HepG2 (cell line): ENCODE results near the gene ACAP1. TPM values are rescaled to one million over a fixed set of nuclear protein-coding genes. Genes with fewer than 3 reads are reported as not detected.

Experiments
- ARID2 ChIP-seq: sonication (generic); formaldehyde crosslinking; IDR thresholded peaks from 2 replicates; pipeline ENCODE4 v1.8.1; 2022; ENCODE audit warnings: mild to moderate bottlenecking, missing genetic modification reagents, borderline replicate concordance
- ASH2L ChIP-seq: fragments of 300-600, 200-600 bp; sonication (generic); IDR thresholded peaks from 2 replicates; pipeline ENCODE4 v1.7.0; 2017; ENCODE audit warnings: low read depth, mild to moderate bottlenecking, moderate library complexity, mixed read lengths, low read length; ENCODE audit not compliant: insufficient read length
- ATM ChIP-seq: fragments of 450-650 bp; IDR thresholded peaks from 2 replicates; pipeline ENCODE4 v1.7.1; 2017; ENCODE audit warnings: mild to moderate bottlenecking, borderline replicate concordance
- BORCS8-MEF2B ChIP-seq: sonication (generic); formaldehyde crosslinking; IDR thresholded peaks from 2 replicates; pipeline ENCODE4 v1.8.0; 2022; ENCODE audit warnings: mild to moderate bottlenecking, missing genetic modification reagents
- CBX1 ChIP-seq: IDR thresholded peaks from one replicate; pipeline ENCODE4 v1.6.1; 2016; ENCODE audit warnings: antibody characterized with exemption, low read depth
- FOXA1 ChIP-seq, 2 experiments: fragments of 450-650 bp in 1 of 2; sonication (generic) in 1 of 2; formaldehyde crosslinking in 1 of 2; IDR thresholded peaks; 2 replicates each; pipeline versions ENCODE4 v1.4.0 to v1.6.1; 2016 to 2020; ENCODE audit warnings: missing genetic modification reagents in 1 of 2
- GABPB1 ChIP-seq: IDR thresholded peaks from 2 replicates; pipeline ENCODE4 v1.6.1; 2016; ENCODE audit warnings: mild to moderate bottlenecking, missing genetic modification reagents, moderate library complexity, missing compliant biosample characterization
- GLI4 ChIP-seq: sonication (generic); formaldehyde crosslinking; IDR thresholded peaks from 2 replicates; pipeline ENCODE4 v1.5.1; 2020; ENCODE audit warnings: missing genetic modification reagents, mild to moderate bottlenecking, moderate library complexity, borderline replicate concordance
- HNF4G ChIP-seq, 2 experiments: sonication (generic) in 1 of 2; formaldehyde crosslinking in 1 of 2; IDR thresholded peaks; 2 replicates each; pipeline versions ENCODE4 v1.4.0 to v1.6.1; 2011 to 2020; ENCODE audit warnings: borderline replicate concordance in 2 of 2, low read depth in 2 of 2, mild to moderate bottlenecking in 2 of 2, low read length in 1 of 2, missing genetic modification reagents in 1 of 2, moderate library complexity in 1 of 2
- KLF9 ChIP-seq: IDR thresholded peaks from 2 replicates; pipeline ENCODE4 v1.6.1; 2016; ENCODE audit warnings: low read depth
- MTA1 ChIP-seq: sonication (generic); formaldehyde crosslinking; IDR thresholded peaks from 2 replicates; pipeline ENCODE4 v1.4.0; 2020; ENCODE audit warnings: missing genetic modification reagents, mild to moderate bottlenecking, borderline replicate concordance
- PHF20 ChIP-seq: sonication (generic); formaldehyde crosslinking; IDR thresholded peaks from 2 replicates; pipeline ENCODE4 v1.5.0; 2020; ENCODE audit warnings: mild to moderate bottlenecking, missing genetic modification reagents
- REL ChIP-seq: sonication (generic); formaldehyde crosslinking; conservative IDR thresholded peaks from 2 replicates; pipeline ENCODE4 v1.8.0; 2022; ENCODE audit warnings: mild to moderate bottlenecking, missing genetic modification reagents, moderate library complexity
- SIX1 ChIP-seq: sonication (generic); formaldehyde crosslinking; IDR thresholded peaks from 2 replicates; pipeline ENCODE4 v1.4.0; 2020; ENCODE audit warnings: missing genetic modification reagents, borderline replicate concordance
- U2AF2 ChIP-seq: fragments of 200-400 bp; formaldehyde crosslinking; IDR thresholded peaks from 2 replicates; pipeline ENCODE4 v1.6.1; 2017; ENCODE audit warnings: low read depth, mild to moderate bottlenecking, low read length
- XBP1 ChIP-seq: sonication (generic); formaldehyde crosslinking; IDR thresholded peaks from 2 replicates; pipeline ENCODE4 v1.5.0; 2020; ENCODE audit warnings: missing genetic modification reagents
- ZFP36L2 ChIP-seq: sonication (generic); formaldehyde crosslinking; IDR thresholded peaks from 2 replicates; pipeline ENCODE4 v1.4.0; 2020; ENCODE audit warnings: missing genetic modification reagents
- ZNF501 ChIP-seq: sonication (generic); formaldehyde crosslinking; IDR thresholded peaks from 2 replicates; pipeline ENCODE4 v1.5.1; 2020; ENCODE audit warnings: mild to moderate bottlenecking, moderate library complexity, missing genetic modification reagents
- ZNF556 ChIP-seq: sonication (generic); formaldehyde crosslinking; IDR thresholded peaks from 2 replicates; pipeline ENCODE4 v1.4.0; 2020; ENCODE audit warnings: mild to moderate bottlenecking, missing genetic modification reagents, borderline replicate concordance
- ZNF607 ChIP-seq: sonication (generic); formaldehyde crosslinking; IDR thresholded peaks from 2 replicates; pipeline ENCODE4 v1.5.1; 2020; ENCODE audit warnings: missing genetic modification reagents, mild to moderate bottlenecking, borderline replicate concordance
- ZNF644 ChIP-seq: IDR thresholded peaks from 2 replicates; pipeline ENCODE4 v1.6.1; 2016; ENCODE audit warnings: low read depth
- ZNF672 ChIP-seq: sonication (generic); formaldehyde crosslinking; IDR thresholded peaks from 2 replicates; pipeline ENCODE4 v1.8.1; 2022; ENCODE audit warnings: missing genetic modification reagents
- ZNF766 ChIP-seq: sonication (generic); formaldehyde crosslinking; IDR thresholded peaks from 2 replicates; pipeline ENCODE4 v1.5.0; 2020; ENCODE audit warnings: missing genetic modification reagents, borderline replicate concordance
- ZNF775 ChIP-seq: sonication (generic); formaldehyde crosslinking; IDR thresholded peaks from 2 replicates; pipeline ENCODE4 v1.4.0; 2020; ENCODE audit warnings: missing genetic modification reagents, mild to moderate bottlenecking, moderate library complexity, borderline replicate concordance
- ZNF782 ChIP-seq: sonication (generic); formaldehyde crosslinking; IDR thresholded peaks from 2 replicates; pipeline ENCODE4 v1.4.0; 2020; ENCODE audit warnings: missing genetic modification reagents, mild to moderate bottlenecking, borderline replicate concordance
- polyA plus RNA-seq, 8 experiments: library from polyadenylated mRNA; depleted of rRNA in 3 of 8; stranded (reverse) in 7 of 8; unstranded in 1 of 8; fragments of >200 nt; fragmentation: Illumina TruSeq in 4 of 8; extraction: Trizol in 4 of 8; gene quantifications; 2 replicates each; pipeline versions ENCODE4 v1.2.1 to v1.2.3, GENCODE V29; 2011 to 2016; ENCODE audit warnings: low read depth in 4 of 8, missing spikeins in 1 of 8, mixed read lengths in 1 of 8; ENCODE audit not compliant: insufficient read depth in 1 of 8
- total RNA-seq, 5 experiments: library from RNA; depleted of rRNA; stranded (reverse); fragments of >200 nt; fragmentation: Illumina TruSeq; extraction: Trizol; gene quantifications; 2 replicates each; pipeline ENCODE4 v1.2.3, GENCODE V29; 2016; ENCODE audit warnings: low read depth in 1 of 5
- TF ChIP-seq, protein P1 (sequence below): sonication (generic); formaldehyde crosslinking; IDR thresholded peaks from 2 replicates; pipeline ENCODE4 v1.8.0; 2022; ENCODE audit warnings: mild to moderate bottlenecking, missing genetic modification reagents, borderline replicate concordance
- TF ChIP-seq, protein P2 (sequence below): sonication (generic); formaldehyde crosslinking; IDR thresholded peaks from 2 replicates; pipeline ENCODE4 v1.5.0; 2020; ENCODE audit warnings: missing genetic modification reagents
- TF ChIP-seq, protein P3 (sequence below): sonication (generic); formaldehyde crosslinking; IDR thresholded peaks from 2 replicates; pipeline ENCODE4 v1.4.0; 2020; ENCODE audit warnings: mild to moderate bottlenecking, missing genetic modification reagents

Gene ACAP1
- total and polyA plus RNA-seq, 2 of the 13 experiments (the other 11 are each of a cell fraction or from before 2014, with no cell fraction given) = 1.3 to 2.5 TPM

GRCh38 chr17:7329374-7329996 lies 6.8 kb upstream of the ACAP1 start (continued):
- TF ChIP-seq, protein P1, sequence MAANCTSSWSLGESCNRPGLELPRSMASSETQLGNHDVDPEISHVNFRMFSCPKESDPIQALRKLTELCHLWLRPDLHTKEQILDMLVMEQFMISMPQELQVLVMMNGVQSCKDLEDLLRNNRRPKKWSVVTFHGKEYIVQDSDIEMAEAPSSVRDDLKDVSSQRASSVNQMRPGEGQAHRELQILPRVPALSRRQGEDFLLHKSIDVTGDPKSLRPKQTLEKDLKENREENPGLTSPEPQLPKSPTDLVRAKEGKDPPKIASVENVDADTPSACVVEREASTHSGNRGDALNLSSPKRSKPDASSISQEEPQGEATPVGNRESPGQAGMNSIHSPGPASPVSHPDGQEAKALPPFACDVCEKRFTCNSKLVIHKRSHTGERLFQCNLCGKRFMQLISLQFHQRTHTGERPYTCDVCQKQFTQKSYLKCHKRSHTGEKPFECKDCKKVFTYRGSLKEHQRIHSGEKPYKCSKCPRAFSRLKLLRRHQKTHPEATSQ (CRISPR knock-in tag) = no peak
- TF ChIP-seq BORCS8-MEF2B (CRISPR knock-in tag) = no peak
- no peak for TF ChIP-seq ZNF775 (CRISPR knock-in tag)
- no peak for TF ChIP-seq ZNF672
- peak; percentile 78 for TF ChIP-seq ASH2L
- TF ChIP-seq XBP1 = no peak
- no peak for TF ChIP-seq HNF4G (IDR thresholded peaks at IDR 0.05; ENCODE audit: borderline replicate concordance, low read depth, low read length)
- TF ChIP-seq HNF4G (CRISPR knock-in tag; IDR thresholded peaks at IDR 0.05; ENCODE audit: borderline replicate concordance, low read depth) = no peak
- no peak for TF ChIP-seq ZNF644
- 0 out of 2 replicates have a peak, but pooled peaks have one; percentile 21 for TF ChIP-seq KLF9 (CRISPR knock-in tag)
- TF ChIP-seq ZNF556 (CRISPR knock-in tag) = peak; percentile 91; the same call in 1 of the 2 replicates
- peak; percentile 33; the same call in 1 of the 2 replicates for TF ChIP-seq ZNF501 (CRISPR knock-in tag)
- TF ChIP-seq FOXA1 (IDR thresholded peaks at IDR 0.05) = no peak
- TF ChIP-seq FOXA1 (CRISPR knock-in tag; IDR thresholded peaks at IDR 0.05) = no peak; the same call in 1 of the 2 replicates
- 0 out of 2 replicates have a peak, but pooled peaks have one; percentile 20 for TF ChIP-seq ZNF766 (CRISPR knock-in tag)
- TF ChIP-seq MTA1 (CRISPR knock-in tag) = no peak; the same call in 1 of the 2 replicates
- no peak for TF ChIP-seq ZFP36L2 (CRISPR knock-in tag)
- no peak for TF ChIP-seq CBX1
- TF ChIP-seq REL = no peak
- no peak for TF ChIP-seq ATM
- no peak for TF ChIP-seq SIX1 (CRISPR knock-in tag)
- no peak for TF ChIP-seq ARID2 (CRISPR knock-in tag)
- TF ChIP-seq GABPB1 (CRISPR knock-in tag) = peak; percentile 88
- no peak for TF ChIP-seq U2AF2
- TF ChIP-seq PHF20 (CRISPR knock-in tag) = peak; percentile 90
- peak; percentile 52; the same call in 1 of the 2 replicates for TF ChIP-seq ZNF782
- TF ChIP-seq ZNF607 (CRISPR knock-in tag) = peak; percentile 63; the same call in 1 of the 2 replicates
- no peak for TF ChIP-seq GLI4 (CRISPR knock-in tag)
- TF ChIP-seq, protein P2, sequence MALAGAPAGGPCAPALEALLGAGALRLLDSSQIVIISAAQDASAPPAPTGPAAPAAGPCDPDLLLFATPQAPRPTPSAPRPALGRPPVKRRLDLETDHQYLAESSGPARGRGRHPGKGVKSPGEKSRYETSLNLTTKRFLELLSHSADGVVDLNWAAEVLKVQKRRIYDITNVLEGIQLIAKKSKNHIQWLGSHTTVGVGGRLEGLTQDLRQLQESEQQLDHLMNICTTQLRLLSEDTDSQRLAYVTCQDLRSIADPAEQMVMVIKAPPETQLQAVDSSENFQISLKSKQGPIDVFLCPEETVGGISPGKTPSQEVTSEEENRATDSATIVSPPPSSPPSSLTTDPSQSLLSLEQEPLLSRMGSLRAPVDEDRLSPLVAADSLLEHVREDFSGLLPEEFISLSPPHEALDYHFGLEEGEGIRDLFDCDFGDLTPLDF (CRISPR knock-in tag) = peak; percentile 81
- TF ChIP-seq, protein P3, sequence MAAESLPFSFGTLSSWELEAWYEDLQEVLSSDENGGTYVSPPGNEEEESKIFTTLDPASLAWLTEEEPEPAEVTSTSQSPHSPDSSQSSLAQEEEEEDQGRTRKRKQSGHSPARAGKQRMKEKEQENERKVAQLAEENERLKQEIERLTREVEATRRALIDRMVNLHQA = no peak
